ENCODE results near the gene TEX12.

- TF ChIP-seq ZFP3 (CRISPR knock-in tag; IDR thresholded peaks at IDR 0.05) (no peak), TSHZ2 (CRISPR knock-in tag; IDR thresholded peaks at IDR 0.05) (no peak), CSDC2 (CRISPR knock-in tag; IDR thresholded peaks at IDR 0.05) (no peak), GLIS3 (CRISPR knock-in tag; IDR thresholded peaks at IDR 0.05) (no peak), ZNF565 (CRISPR knock-in tag; conservative IDR thresholded peaks at IDR 0.05; ENCODE audit: low read depth) (no peak), RARB (CRISPR knock-in tag; IDR thresholded peaks at IDR 0.05) (no peak), CREB5 (CRISPR knock-in tag; IDR thresholded peaks at IDR 0.05; ENCODE audit: low read depth) (no peak), ZFP30 (CRISPR knock-in tag; IDR thresholded peaks at IDR 0.05) (no peak), PATZ1 (CRISPR knock-in tag; IDR thresholded peaks at IDR 0.05; ENCODE audit: borderline replicate concordance) (no peak), BACH2 (CRISPR knock-in tag; IDR thresholded peaks at IDR 0.05; ENCODE audit: borderline replicate concordance) (no peak), TOX (CRISPR knock-in tag; IDR thresholded peaks at IDR 0.05; ENCODE audit: borderline replicate concordance) (no peak)
These were observed 23.6 kb upstream of the TEX12 start for GRCh38 chr11:112143597-112143996.
